ENCODE results near the gene OSBPL1A. TPM values are rescaled to one million over a fixed set of nuclear protein-coding genes. Genes with fewer than 3 reads are reported as not detected.

OSBPL1A gene
- total and polyA plus RNA-seq, 2 donors from 2014 or later: 27.0 to 40.3 TPM

DNA sequence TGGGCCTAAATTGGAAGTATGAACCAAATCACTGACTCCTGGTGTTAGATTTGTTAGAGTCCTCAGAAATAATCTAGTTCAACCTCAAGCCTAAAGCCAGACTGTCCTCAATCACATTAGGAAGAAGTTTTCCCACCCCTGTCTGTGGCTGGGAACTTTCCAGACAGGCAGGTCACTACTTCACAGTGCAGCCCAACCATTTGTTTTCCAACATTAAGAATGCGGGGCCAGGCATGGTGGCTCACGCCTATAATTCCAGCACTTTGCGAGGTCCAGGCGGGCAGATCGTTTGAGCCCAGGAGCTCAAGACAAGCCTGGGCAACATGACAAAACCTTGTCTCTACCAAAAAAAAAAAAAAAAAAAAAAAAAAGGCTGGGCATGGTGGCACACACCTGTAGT lies 5.5 kb upstream of the OSBPL1A start:
- DNase-seq: no peak
- Histone ChIP-seq H3K36me3 (ENCODE audit: control insufficient read depth in 2 of 3, insufficient read depth in 3 of 3, low read length in 3 of 3) (no peaks in the 10 kb centered on the region), H3K9ac (ENCODE audit: low read length in 3 of 3) (no peak overlapping the region), H3K27me3 (ENCODE audit: control insufficient read depth, insufficient read depth, low read length) (no peaks in the 10 kb centered on the region), H3K9me3 (ENCODE audit: control insufficient read depth in 2 of 3, insufficient read depth in 1 of 3, low read length in 3 of 3) (no peaks in the 10 kb centered on the region), H3K4me1 (ENCODE audit: control insufficient read depth in 2 of 3, insufficient read depth in 2 of 3, low read depth in 1 of 3, low read length in 3 of 3) (no peaks in the 10 kb centered on the region), H3K4me3 (ENCODE audit: low read length in 3 of 3) (no peak overlapping the region), H3K27ac (ENCODE audit: low read depth in 2 of 2, low read length in 2 of 2) (no peak overlapping the region)
- intact Hi-C loops (cut with DNase I): no loop called here
- no peak for FAIRE-seq
- no peak for TF ChIP-seq CTCF (IDR thresholded peaks at IDR 0.05; ENCODE audit: borderline replicate concordance, extremely low read depth, insufficient read depth)

DNA sequence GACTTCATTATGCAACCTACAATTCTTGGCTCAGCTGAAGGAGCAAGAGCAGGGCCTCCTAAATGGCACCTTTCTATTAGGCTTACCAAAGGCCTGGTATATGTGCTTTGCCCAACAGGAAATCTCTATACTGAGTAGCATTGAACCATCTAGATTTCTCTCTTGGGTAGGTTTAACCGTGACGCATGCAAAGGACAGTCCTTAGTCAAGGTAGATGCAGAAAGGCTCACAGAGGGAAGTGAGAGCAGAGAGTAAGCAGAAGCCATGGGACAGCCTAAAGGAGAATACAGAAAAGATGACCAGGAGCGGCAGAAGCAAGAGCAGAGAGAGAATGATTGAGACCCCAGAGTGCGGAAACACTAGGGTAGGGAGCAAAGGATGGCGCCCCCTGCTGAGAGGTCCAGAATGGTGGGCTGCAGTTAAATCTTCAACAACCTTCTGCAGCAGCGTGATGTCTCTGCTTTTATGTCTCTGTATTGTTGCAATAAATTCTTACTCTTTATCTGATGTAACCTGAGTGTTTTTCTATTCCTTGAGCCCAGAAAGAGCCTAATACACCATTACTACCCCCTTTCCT lies 4.7 kb upstream of the OSBPL1A start:
- no peaks in the 10 kb centered on the region for H3K4me1 ChIP-seq (ENCODE audit: control insufficient read depth in 2 of 3, insufficient read depth in 2 of 3, low read depth in 1 of 3, low read length in 3 of 3)
- H3K9ac ChIP-seq (ENCODE audit: low read length in 3 of 3): no peak overlapping the region
- H3K27me3 ChIP-seq (ENCODE audit: control insufficient read depth, insufficient read depth, low read length): no peaks in the 10 kb centered on the region
- TF ChIP-seq CTCF (IDR thresholded peaks at IDR 0.05; ENCODE audit: borderline replicate concordance, extremely low read depth, insufficient read depth): no peak
- DNase-seq: no peak
- H3K36me3 ChIP-seq (ENCODE audit: control insufficient read depth in 2 of 3, insufficient read depth in 3 of 3, low read length in 3 of 3): no peaks in the 10 kb centered on the region
- H3K4me3 ChIP-seq (ENCODE audit: low read length in 3 of 3): no peak overlapping the region
- H3K9me3 ChIP-seq (ENCODE audit: control insufficient read depth in 2 of 3, insufficient read depth in 1 of 3, low read length in 3 of 3): no peaks in the 10 kb centered on the region
- FAIRE-seq: no peak
- no peak overlapping the region for H3K27ac ChIP-seq (ENCODE audit: low read depth in 2 of 2, low read length in 2 of 2)
- intact Hi-C loops (cut with DNase I): no loop called here

- no peaks in the 10 kb centered on the region for H3K27me3 ChIP-seq (ENCODE audit: control insufficient read depth, insufficient read depth, low read length)
- no peak overlapping the region for H3K4me3 ChIP-seq (ENCODE audit: low read length in 3 of 3)
- H3K36me3 ChIP-seq (ENCODE audit: control insufficient read depth in 2 of 3, insufficient read depth in 3 of 3, low read length in 3 of 3): no peaks in the 10 kb centered on the region
- no peaks in the 10 kb centered on the region for H3K9me3 ChIP-seq (ENCODE audit: control insufficient read depth in 2 of 3, insufficient read depth in 1 of 3, low read length in 3 of 3)
- no peak for FAIRE-seq
- intact Hi-C loops (cut with DNase I): no loop called here
- TF ChIP-seq CTCF (IDR thresholded peaks at IDR 0.05; ENCODE audit: borderline replicate concordance, extremely low read depth, insufficient read depth): no peak
- DNase-seq: peak in 3 of 5 donors; percentile 36 to 75 (median 73)
- H3K9ac ChIP-seq (ENCODE audit: low read length in 3 of 3): no peak overlapping the region
- H3K4me1 ChIP-seq (ENCODE audit: control insufficient read depth in 2 of 3, insufficient read depth in 2 of 3, low read depth in 1 of 3, low read length in 3 of 3): peaks cover 0 to 4% (median 0%) of the 10 kb centered on the region in 3 donors
- no peak overlapping the region for H3K27ac ChIP-seq (ENCODE audit: low read depth in 2 of 2, low read length in 2 of 2)
Observed at GRCh38 chr18:24400587-24400986, 3.0 kb upstream of the OSBPL1A start.

DNA sequence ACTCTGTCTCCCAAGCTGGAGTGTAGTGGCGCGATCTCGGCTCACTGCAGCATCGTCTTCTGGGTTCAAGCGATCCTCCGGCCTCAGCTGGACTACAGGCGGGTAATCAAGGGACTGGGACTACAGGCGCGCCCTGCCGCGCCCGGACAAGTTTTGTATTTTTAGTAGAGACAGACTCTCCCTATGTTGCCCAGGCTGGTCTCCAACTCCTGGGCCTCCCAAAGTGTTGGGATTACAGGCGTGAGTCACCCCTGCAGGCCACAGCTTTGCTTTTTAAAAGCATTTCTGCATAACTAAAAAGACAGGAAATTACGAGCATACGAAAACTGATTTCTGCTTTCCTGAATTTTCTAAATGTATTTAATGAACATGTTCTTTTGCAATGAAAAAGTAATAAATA lies 916 bp upstream of the OSBPL1A start:
- Histone ChIP-seq H3K9me3 (ENCODE audit: control insufficient read depth in 2 of 3, insufficient read depth in 1 of 3, low read length in 3 of 3) (no peaks in the 10 kb centered on the region), H3K4me3 (ENCODE audit: low read length in 3 of 3) (peak overlapping the region in 1 of 3 donors; percentile 59), H3K9ac (ENCODE audit: low read length in 3 of 3) (no peak overlapping the region), H3K27me3 (ENCODE audit: control insufficient read depth, insufficient read depth, low read length) (no peaks in the 10 kb centered on the region), H3K27ac (ENCODE audit: low read depth in 2 of 2, low read length in 2 of 2) (no peak overlapping the region), H3K36me3 (ENCODE audit: control insufficient read depth in 2 of 3, insufficient read depth in 3 of 3, low read length in 3 of 3) (no peaks in the 10 kb centered on the region), H3K4me1 (ENCODE audit: control insufficient read depth in 2 of 3, insufficient read depth in 2 of 3, low read depth in 1 of 3, low read length in 3 of 3) (peaks cover 0 to 4% (median 0%) of the 10 kb centered on the region in 3 donors)
- TF ChIP-seq CTCF (IDR thresholded peaks at IDR 0.05; ENCODE audit: borderline replicate concordance, extremely low read depth, insufficient read depth): no peak
- FAIRE-seq (no peak), DNase-seq (peak in 1 of 5 donors; percentile 47)
- intact Hi-C loops (cut with DNase I): no loop called here

Data from kidney (tissue), 14 donors.